Left ventricle myocardium superior (tissue), 1 donor: ENCODE data around the gene RPTOR. TPM values are rescaled to one million over a fixed set of nuclear protein-coding genes. Genes with fewer than 3 reads are reported as not detected.
"Not testable (repeated sequence)": the region's sequence is repeated elsewhere in the genome, so short reads cannot be mapped to it uniquely, and the experiment has no call there.

Source experiments
- ATAC-seq: fragments of 200-7000 bp; cut with Tn5 transposase; one replicate; pipeline ENCODE4 v1.9.1; 2020; ENCODE audit warnings: mild to moderate bottlenecking, moderate library complexity
- DNase-seq: peaks from one replicate; pipeline ENCODE4 v3.0.0-alpha.2; 2020
- intact Hi-C: fragments of 100-400 bp; cut with micrococcal nuclease; formaldehyde crosslinking; loops from one replicate; pipeline ENCODE4 v1.11.0; 2022
- total RNA-seq: library from RNA; stranded (reverse); fragmentation: NEBNext Ultra II Directional; extraction: Animal tissue kit (Norgen Biotek cat#: 25700); gene quantifications from one replicate; pipeline ENCODE4 v1.2.1, GENCODE V29; 2021
- donor health status: DM: no; HTN: yes; CAD: no; lungs with severe emphysema.

Gene RPTOR
- total RNA-seq, 1 donor from 2014 or later: 20.9 TPM

DNA sequence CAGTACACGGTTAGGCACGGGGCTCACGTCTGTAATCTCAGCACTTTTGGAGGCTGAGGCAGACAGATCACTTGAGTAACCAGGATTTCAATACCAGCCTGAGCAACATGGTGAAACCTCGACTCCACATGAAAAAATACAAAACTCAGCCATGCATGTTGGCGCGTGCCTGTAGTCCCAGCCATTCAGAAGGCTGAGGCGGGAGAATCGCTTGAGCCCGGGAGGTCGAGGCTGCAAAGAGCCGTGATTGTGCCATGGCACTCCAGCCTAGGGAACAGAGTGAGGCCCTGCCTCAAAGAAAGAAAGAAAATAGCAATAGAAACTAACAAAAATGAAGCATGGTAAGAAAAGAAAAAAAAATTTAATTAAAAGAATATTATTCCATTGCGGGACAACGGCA lies 319.0 kb downstream of the RPTOR start:
- DNase-seq (peak; percentile 4), ATAC-seq (no peak)
- intact Hi-C loops: no loop called here

DNA sequence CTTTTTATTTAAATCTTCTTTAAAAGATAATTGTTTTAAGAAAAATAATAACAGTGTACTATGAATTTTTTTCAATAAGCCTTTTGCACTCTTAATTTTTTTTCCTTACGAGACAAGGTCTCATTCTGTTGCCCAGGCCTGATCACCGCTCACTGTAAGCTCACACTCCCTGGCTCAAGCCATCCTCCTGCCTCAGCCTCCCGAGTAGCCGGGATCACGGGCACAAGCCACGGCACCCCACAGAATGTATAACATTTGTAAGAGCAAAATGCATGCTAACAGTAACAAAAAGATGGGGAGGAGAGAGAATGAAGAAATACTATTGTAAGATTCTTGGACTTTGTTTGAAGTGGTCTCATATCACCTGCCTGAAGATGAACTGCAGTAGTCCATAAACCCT lies 320.1 kb downstream of the RPTOR start:
- DNase-seq (peak; percentile 8), ATAC-seq (no peak)
- intact Hi-C loops: no loop called here

DNA sequence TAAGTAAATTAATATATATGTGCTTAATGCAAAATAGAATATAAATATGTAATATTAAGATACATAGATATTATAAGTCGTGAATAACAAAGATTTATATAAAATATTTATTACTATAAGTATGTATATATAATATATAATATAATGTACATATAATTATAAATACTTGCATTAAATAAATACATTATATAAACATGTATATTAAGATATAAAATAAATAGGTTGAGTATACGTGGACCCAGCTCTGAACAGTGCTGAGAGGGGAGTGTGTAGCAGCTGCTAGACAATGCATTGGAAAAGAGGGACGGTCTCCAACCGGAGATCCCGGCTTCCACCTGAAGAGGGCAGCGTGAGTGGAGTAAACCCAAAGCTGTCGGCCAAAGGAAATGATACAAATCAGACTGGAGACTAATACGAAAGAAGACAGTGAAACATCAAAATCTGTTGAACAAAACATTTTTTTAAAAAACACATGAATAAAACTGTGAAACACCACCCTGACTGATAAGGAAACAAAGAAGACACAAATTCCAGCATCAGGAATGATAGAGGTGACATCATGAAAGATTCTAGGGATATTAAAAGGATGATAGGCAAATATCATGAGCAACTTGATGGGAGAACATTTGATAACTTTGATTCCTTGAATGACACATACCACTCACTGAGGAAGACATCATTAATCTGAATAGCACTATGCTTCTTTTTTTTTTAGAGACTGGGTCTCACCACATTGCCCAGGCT lies 321.6 kb downstream of the RPTOR start:
- ATAC-seq (peak; percentile 72), DNase-seq (peak; percentile 76)
- intact Hi-C loops: no loop called here

DNA sequence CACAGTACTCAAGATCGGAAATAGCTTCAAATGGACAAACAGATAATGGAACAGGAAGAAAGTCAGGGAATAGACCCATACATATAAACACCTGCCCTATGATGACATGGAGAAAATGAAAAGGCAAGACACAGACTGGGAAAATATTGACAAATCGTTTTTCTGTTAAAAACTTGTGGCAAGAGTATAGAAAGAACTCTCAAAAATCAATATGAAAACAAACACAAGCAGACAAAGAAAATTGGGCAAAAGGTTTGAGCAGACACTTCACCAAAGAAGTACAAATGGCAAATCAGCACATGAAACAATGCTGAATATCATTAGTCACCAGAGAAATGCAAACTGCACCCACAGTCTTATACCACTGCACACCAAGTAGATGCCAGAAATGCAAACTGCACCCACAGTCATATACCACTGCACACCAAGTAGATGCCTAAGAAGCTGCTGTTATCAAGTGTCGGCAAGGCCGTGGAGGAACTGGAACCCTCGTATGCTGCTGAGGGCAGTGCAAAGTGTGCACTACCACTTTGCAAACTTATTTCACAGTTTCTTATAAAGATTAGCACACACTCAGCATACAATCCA lies 323.5 kb downstream of the RPTOR start:
- DNase-seq: peak; percentile 5
- intact Hi-C loops: no loop called here
- ATAC-seq: no peak

DNA sequence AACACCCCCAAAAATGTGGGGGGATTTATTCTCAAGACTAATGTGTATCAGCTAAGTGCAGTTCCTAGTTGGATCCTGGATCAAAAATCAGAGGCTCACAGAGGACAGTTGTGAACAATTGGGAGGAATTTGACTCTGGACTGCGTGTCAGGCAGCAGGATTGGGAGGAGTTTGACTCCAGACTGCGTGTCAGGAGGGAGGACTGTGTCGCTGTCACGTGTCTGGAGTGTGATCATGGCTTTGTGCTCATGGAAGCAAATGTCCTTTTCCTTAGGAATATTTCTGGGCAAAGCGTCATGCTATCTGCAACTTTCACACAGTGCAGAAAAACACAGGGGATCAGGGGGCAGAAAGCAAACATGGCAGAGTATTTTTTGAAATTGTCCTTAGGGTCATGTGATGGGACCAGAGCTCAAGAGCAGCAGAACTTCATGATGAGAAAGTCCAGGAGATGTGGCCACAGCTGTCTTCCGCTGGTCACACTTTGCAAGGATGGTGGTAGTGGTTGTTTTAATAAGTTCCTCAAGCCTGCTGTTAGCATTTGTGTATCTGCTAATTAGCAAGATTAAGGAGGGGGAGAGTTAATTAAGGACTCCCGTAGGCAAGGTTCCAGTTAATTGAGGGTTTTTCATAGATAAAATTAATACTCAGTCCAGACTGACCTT lies 325.0 kb downstream of the RPTOR start:
- DNase-seq (no peak), ATAC-seq (no peak)
- intact Hi-C loops: no loop called here

DNA sequence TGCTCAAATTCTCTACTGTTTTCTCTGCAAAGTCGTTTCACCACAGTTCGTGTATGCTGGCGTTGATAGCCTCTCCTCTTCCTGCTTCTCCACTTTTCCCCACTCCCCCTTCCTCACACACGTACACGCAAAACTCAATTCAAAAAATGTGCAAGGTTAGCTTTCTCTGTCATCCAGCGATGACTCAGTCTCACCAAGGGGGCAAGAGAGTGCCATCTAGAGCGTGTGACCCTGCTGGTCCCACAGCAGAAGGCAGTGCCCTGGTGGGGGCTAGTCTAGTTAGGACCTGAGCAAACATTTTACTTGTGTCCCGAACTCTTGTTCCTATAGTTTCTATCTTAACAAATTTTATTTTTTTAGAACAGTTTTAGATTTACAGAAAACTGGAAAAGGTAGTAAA lies 325.8 kb downstream of the RPTOR start:
- peak; percentile 11 for DNase-seq
- ATAC-seq: no peak
- intact Hi-C loops: no loop called here

DNA sequence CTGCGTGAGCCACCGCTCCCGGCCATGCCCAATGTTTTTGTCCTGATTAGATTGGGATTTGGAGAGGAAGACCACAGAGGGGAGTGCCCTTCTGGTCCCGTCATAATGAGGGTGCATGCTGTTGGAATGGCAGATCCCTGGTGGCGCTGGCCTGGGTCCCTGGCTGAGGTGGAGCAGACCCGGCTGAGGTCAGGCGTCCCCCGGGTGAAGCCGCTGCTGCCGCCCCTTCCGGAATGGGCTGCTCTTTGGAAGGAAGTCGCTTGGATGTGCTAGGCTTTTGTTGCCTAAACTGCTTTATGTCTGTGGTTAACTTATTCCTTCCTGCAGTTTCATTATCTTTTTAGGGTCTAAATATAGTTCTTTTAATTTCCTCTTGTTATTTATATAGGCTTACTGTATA lies 326.7 kb downstream of the RPTOR start:
- DNase-seq (peak; percentile 35), ATAC-seq (peak; percentile 5)
- intact Hi-C loops: no loop called here

DNA sequence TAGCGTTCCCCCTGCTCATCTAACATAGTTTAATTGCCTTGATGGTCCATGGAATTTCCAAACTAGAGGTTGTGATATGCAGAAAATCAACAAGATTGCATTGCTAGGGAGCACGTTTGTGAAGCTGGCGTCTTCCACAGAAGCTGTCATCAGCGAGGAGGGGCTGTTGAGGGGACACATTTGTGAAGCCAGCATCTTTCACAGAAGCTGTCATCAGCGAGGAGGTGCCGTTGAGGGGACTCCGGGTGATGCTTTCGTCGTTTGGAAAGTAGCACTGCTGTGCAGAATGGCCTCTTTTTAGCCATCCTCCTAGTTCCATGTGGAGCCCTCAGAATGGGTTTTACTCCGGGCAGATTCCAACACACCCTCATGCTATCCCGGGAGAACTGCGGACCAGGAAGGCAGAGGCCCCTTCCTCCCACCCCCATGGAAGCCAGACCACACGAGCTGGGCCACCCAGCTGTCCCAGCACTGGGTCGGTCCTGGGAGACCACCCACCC lies 327.4 kb downstream of the RPTOR start:
- peak; percentile 94 for ATAC-seq
- peak; percentile 70 for DNase-seq
- intact Hi-C loops: no loop called here

DNA sequence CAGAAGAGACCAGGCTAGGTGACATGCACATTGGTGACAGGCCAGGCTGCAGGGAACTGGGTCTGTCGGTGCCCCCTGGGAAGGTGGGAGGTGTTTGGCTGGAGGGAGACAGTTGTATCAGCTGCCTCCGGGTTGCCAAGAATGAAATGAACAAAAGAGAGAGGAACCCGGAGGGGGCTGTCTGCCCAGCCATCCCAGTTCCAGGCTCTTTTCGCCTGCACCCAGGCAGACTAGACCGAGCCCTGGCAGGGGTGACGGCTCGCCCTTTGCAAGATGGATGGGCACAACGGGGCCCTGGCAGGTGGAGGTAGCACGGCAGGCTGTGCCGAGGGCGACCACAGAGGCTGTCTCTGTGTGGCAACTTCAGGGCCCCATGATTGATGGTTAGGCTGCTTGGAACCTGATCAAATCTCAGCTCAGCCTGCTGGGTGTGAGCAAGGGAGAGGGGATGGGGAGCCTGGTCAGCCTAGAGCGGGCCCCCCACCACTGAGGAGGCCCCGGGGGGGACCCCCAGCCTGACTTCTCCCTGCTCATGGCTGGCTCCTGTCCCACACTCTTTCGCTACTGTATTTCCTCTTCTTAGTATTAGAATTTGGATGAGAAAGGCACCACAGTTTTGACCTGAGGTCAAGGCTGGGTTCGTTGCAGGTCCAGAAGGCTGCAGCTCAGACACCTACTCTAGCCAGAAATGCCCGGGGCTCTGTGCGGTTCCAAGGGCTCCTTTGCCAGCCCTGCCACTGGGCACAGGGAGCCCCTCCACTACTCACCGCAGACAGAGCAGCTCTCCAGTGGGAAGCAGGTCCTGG lies 328.1 kb downstream of the RPTOR start:
- intact Hi-C loops: no loop called here
- peak; percentile 8 for ATAC-seq
- peak; percentile 28 for DNase-seq

DNA sequence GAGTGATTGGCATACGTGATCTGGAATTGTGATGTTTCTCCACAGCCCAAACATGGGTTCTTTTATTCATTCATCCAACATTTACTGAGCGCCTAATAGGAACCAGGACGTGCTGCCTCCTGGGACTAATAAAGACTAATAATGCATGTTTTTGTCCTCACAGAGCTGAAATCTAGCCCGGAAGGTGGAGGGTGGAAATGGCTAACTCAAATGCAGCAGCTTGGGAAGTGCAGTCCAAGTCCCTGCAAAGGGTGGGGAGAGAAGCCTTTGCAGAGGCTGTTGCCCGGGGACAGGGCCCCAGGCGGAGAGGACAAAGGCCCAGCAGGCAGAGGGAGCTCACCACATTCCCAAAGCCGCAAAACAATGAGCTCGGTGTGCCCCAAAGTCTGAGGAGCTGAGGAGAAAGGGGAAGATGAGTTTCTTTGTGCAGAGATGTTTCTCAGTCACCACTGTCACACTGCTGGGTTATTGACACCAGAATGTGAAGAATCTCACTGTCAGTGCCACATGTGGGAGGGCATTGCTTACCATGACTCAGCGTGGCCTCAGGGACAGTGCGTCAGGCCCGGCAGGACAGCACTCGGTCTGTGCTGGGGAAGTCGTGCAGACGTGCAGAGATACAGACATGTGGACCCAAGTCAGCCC lies 328.8 kb downstream of the RPTOR start:
- DNase-seq (peak; percentile 56), ATAC-seq (peak; percentile 72)
- intact Hi-C loops: no loop called here

DNA sequence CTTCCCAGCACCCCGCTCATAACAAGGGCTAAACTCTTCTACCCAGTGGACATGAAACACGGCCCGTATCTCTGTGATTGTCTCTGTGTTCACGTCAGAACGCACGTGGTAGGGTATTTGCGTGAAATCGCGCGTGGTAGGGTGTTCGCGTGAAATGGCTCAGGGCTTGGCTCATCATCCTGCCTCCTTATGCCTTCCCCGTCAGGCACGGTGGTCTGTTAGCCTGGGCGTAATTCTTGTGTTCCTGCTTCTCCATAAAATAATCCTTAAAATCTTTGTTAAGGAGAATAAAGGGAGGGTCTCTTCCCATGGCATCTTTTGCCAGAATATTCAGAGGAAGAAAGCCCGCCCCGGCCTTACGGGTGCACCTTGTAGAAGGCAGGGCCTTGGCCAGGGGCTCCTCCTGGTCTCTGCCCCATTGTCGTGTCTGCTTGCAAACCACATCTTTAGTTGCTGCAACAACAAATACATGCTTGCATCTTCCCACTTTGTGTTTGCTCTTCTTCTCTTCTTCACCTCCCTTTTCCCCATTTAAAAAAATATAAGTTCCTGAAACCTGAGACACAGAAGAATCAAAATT lies 330.3 kb downstream of the RPTOR start:
- ATAC-seq: no peak
- peak; percentile 10 for DNase-seq
- intact Hi-C loops: no loop called here

DNA sequence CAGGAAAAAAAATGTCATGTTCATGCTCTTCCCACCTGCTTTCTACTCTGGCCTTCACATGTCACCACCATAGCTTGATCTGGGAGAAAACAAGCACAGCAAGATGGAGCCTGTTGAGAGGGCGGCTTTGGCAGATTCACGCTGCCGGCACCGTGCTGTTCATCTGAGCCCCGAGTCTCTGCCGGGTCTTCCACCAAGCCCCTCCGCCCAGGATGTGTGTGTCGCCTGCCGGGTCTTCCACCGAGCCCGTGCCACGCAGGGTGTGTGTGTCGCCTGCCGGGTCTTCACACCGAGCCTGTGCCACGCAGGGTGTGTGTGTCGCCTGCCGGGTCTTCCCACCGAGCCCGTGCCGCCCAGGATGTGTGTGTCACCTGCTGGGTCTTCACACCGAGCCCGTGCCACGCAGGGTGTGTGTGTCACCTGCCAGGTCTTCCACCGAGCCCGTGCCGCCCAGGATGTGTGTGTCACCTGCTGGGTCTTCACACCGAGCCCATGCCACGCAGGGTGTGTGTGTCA lies 330.9 kb downstream of the RPTOR start:
- ATAC-seq, intact Hi-C loops: not testable (repeated sequence)
- peak; percentile 10 for DNase-seq

DNA sequence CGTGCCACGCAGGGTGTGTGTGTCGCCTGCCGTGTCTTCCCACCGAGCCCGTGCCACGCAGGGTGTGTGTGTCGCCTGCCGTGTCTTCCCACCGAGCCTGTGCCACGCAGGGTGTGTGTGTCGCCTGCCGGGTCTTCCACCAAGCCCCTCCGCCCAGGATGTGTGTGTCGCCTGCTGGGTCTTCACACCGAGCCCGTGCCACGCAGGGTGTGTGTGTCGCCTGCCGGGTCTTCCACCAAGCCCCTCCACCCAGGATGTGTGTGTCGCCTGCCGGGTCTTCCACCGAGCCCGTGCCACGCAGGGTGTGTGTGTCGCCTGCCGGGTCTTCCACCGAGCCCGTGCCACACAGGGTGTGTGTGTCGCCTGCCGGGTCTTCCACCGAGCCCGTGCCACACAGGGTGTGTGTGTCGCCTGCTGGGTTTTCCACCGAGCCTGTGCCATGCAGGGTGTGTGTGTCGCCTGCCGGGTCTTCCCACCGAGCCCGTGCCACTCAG lies 331.9 kb downstream of the RPTOR start:
- ATAC-seq, intact Hi-C loops: not testable (repeated sequence)
- DNase-seq: peak; percentile 18

DNA sequence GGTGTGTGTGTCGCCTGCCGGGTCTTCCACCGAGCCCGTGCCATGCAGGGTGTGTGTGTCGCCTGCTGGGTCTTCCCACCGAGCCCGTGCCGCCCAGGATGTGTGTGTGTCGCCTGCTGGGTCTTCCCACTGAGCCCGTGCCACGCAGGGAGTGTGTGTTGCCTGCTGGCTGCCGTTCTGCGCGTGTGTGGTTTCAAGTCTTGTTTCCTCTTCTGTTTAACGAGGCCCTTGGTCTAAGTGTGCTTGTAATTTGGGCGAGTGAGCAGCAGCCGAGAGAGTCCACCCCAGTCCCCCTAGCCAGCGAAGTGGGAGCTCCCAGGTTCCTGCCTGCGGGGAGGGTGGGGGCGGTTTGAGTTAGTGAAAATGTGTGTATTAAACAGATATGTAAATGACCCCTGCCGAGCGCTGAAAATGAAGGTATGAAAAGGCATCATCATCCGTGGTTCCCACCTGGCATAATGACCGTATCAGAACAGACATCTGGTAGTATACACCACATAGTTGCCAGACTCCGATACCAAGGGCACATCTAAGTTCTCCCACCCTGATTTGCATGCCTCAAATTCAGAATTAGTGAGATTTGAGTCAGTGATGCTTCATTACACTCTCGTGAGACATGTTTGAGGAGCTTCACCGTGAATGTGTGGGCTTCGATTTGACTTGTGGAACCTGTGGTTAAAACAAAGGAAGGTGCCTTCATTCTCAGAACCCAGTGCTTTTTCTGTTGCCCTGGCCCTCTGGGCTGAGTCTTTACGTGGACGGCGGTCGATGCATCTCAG lies 332.5 kb downstream of the RPTOR start:
- ATAC-seq (no peak), DNase-seq (peak; percentile 17)
- intact Hi-C loops: no loop called here

DNA sequence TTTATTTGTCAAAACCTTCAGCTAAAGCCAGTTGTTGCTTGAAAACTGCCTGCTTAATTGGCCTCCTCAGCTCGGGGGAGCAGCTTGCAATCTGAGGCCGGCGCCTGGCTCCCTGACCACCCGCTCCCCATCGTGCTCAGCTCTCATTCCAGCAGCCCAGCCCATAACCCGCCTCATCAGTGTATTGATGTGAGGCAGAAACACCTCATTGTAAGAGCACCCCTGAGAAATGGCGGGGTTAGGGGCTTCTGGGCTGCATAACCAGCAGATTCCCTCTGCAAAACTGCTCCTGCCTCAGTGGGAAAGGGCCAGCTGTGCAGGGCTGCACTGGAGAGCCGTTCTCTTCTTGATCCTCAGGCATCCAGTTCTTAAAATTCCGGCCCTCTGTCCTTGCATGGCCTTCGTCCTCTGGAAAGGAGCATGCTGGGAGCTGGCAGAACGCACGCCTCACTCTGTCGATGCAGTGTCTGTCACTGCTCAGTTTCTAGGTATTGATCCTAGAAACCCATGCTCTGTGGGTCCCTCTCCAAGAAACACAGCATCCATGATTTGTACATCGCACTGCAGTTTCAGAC lies 333.2 kb downstream of the RPTOR start:
- ATAC-seq (peak; percentile 78), DNase-seq (peak; percentile 42)
- intact Hi-C loops: no loop called here

DNA sequence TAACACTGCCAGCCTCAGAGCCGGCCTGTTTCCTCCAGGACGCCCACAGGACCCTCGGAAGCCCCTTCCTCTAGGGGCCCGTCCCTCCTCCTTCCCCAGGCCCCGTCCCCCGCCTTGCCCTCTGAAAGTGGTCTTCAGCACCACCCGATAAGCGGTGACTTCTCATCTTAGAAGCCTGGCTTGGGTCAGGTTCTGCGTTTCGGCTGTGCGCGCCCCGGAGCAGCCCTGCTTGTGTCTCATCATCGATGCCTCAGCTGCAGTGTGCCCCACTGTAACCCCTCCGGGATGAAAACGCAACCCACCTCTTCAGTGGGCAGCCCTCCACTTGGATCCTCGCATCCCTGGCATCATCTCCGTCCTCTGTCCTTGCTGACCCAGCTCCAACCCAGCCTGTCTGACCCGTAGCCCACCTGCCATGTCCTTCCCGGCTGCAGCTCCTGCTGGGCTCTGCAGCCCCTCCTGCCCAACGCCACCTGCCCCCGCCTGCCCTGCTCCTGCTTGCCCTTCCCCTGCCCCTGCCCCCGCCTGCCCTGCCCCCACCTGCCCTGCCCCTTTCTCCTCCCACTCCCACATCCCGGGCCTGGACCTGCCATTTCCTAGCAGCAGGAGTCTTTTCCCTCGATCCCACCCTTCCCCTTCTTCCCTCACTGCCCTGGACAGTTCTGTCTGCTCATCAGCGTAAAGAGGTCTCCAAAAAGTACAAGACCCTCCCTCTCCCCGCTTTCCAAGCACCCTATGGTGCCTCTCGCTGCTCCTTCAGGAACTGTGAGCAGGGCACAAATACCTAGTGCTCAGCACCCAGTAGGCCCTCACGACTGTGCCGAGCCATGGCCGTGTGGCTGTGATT lies 334.5 kb downstream of the RPTOR start:
- peak; percentile 25 for DNase-seq
- intact Hi-C loops: no loop called here
- no peak for ATAC-seq
